Suprapubic skin (tissue), 3 donors: ENCODE measurements around the gene PMEPA1.

Experiments used
- POLR2AphosphoS5 ChIP-seq, 3 donors: sonication (generic); formaldehyde crosslinking; IDR thresholded peaks; one replicate each; pipeline ENCODE4 v1.6.1; 2017; ENCODE audit warnings: antibody characterized with exemption in 3 of 3
- TF ChIP-seq, protein P1 (sequence below), 2 donors: fragments of 200-600 bp in 1 of 2; fragments of 450-650 bp in 1 of 2; sonication (generic) in 1 of 2; IDR thresholded peaks; one replicate each; pipeline ENCODE4 v1.5.1; 2016 to 2019; ENCODE audit warnings: antibody characterized with exemption in 2 of 2, mild to moderate bottlenecking in 1 of 2, moderate library complexity in 1 of 2

DNA sequence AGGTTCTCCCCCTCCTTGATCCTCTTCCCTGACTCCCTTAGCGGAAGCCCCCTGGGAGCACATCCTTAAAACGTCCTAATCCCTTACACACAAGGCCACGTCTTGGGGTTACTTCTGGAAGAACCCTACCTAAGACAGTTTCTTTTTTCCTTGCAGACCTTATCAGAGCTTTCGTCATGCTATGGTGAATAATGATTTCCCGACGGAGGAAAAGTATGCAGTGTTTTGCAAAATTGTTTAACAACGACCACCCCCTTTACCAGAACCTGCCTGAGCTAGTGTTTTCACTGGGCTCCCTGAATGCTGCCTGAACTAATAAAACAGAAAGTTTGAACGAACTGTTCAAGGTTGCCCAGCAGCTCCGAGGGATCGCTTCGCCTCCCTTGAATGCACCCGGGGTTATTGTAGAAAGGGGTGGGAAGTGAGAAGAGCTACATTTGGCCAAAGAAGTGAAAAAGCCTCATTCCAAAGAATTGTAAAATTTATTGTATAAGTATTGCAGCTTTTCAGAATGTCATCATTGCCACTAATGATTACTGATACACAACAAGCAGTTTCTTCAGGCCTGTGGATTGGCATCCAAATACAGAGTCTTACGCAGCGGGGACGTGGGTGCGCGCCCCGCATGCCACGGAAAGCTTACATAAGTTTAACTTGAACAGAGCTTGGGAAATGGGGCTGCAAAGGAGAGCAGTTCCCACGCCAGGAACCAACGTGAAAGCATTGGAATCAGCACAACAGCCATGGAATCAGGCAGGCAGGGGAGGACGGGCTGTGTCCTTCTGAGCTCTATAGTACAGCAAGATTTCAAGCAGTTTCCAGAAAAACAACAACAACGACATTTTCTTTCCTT is 61.7 kb downstream of the PMEPA1 start:
- TF ChIP-seq, protein P1, sequence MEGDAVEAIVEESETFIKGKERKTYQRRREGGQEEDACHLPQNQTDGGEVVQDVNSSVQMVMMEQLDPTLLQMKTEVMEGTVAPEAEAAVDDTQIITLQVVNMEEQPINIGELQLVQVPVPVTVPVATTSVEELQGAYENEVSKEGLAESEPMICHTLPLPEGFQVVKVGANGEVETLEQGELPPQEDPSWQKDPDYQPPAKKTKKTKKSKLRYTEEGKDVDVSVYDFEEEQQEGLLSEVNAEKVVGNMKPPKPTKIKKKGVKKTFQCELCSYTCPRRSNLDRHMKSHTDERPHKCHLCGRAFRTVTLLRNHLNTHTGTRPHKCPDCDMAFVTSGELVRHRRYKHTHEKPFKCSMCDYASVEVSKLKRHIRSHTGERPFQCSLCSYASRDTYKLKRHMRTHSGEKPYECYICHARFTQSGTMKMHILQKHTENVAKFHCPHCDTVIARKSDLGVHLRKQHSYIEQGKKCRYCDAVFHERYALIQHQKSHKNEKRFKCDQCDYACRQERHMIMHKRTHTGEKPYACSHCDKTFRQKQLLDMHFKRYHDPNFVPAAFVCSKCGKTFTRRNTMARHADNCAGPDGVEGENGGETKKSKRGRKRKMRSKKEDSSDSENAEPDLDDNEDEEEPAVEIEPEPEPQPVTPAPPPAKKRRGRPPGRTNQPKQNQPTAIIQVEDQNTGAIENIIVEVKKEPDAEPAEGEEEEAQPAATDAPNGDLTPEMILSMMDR (IDR thresholded peaks at IDR 0.05): no peak
- no peak for TF ChIP-seq POLR2AphosphoS5 (IDR thresholded peaks at IDR 0.05)
